ENCODE data around the gene TRIM54. TPM values are rescaled to one million over a fixed set of nuclear protein-coding genes. Genes with fewer than 3 reads are reported as not detected.

Gene TRIM54
- total and polyA plus RNA-seq, 2 of the 4 experiments (the other 2 are of a cell fraction) = 0.15 TPM; not detected in 1

DNA sequence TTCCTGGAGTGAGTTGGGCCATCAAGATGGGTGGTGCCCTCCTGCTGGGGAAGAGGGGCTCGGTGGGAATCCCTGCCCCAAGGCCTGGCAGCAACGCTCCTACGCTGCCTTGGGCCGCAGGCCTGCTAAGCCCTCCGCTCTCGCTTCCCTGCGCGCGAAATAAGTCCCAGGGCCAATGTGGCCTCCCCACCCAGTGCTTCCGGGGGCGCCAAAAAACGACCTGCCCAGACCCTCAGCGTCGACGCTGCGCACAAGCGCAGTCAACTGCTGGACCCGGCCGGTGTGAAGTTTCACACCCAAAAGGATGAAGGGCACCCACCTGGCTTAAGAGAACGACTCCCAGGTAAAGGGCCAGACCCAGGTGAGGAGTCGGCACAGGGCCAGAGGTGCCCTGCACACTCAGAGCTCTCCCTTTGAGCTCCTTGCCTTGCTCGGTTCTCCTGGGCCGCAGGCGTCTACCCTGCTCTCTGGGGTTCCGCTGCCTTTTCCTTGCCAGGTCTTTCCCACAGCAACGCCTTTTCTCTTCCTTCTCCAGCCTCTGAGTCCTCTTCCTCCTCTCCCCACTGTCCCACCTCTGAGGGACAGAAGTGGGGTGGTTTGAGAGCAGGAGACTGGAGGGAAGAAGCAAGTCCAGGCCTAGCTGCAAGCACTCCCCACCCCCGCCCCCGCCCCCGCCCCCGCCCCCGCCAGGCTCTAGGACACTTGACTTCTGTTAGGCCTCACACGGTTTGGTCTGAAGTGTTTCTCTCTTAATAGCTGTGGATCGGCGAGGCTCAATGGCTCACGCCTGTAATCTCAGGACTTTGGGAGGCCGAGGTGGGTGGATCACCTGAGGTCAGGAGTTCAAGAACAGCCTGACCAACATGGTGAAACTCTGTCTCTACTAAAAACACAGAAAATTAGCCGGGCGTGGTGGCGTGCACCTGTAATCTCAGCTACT lies 6.7 kb upstream of the TRIM54 start, which contains the start of gene DNAJC5G:
Gene DNAJC5G, plus strand, starts transcription at position 223 of the 940 bp plus-strand sequence. CDS start 1,296 bp downstream, outside the sequence.
- dilution Hi-C loops (cut with HindIII; ENCODE audit: low sequenced_read_pairs, unreplicated experiment) (no loop called here), intact Hi-C loops (cut with micrococcal nuclease) (no loop called here), in situ Hi-C loops (cut with MboI; ENCODE audit: low sequenced_read_pairs) (no loop called here)
- H3K4me2 ChIP-seq (ENCODE audit: low read depth, low read length) = no peak within 1 kb of the TSS
- no TSS peak for BruUV-seq (replicated peaks)
- H3K18ac ChIP-seq (ENCODE audit: low read depth, low read length) = no peak within 1 kb of the TSS
- H3K4me1 ChIP-seq (ENCODE audit: control insufficient read depth, insufficient read depth, low read length) = peaks cover 11% of the 10 kb centered on the region
- CTCF ChIA-PET = no interaction called here
- no peak within 1 kb of the TSS for H2BK5ac ChIP-seq (ENCODE audit: low read depth, low read length, poor library complexity, severe bottlenecking)
- no peak for ATAC-seq (ENCODE audit: low read depth)
- DNase-seq = no peak
- 88% methylated on average over 16 of the region's 39 CpGs; no CpG with 5 or more reads in 1 of the 2 experiments for WGBS, 2 experiments (ENCODE audit: extremely low coverage in 2 of 2, insufficient read length in 1 of 2)
- no peak within 1 kb of the TSS for H3K9ac ChIP-seq (ENCODE audit: low read depth, low read length)
- no peak within 1 kb of the TSS for H4K8ac ChIP-seq (ENCODE audit: low read depth in 2 of 2, low read length in 2 of 2)
- H3K27me3 ChIP-seq (ENCODE audit: control insufficient read depth, insufficient read depth, low read length) = peaks cover 30% of the 10 kb centered on the region
- H2BK20ac ChIP-seq (ENCODE audit: low read depth, low read length) = no peak within 1 kb of the TSS
- no peak within 1 kb of the TSS for H2AK5ac ChIP-seq (ENCODE audit: low read depth, low read length)
- TF ChIP-seq CHD1 (IDR thresholded peaks at IDR 0.05; ENCODE audit: low read depth, low read length) (no peak), SMC3 (IDR thresholded peaks at IDR 0.05; ENCODE audit: low read depth, low read length) (no peak), NFE2L2 (IDR thresholded peaks at IDR 0.05; ENCODE audit: low read depth, low read length) (no peak), MAZ (IDR thresholded peaks at IDR 0.05; ENCODE audit: borderline replicate concordance, low read depth, low read length) (no peak), MXI1 (IDR thresholded peaks at IDR 0.05; ENCODE audit: borderline replicate concordance, low read depth, low read length) (no peak), BHLHE40 (IDR thresholded peaks at IDR 0.05; ENCODE audit: low read depth, low read length) (no peak), RCOR1 (IDR thresholded peaks at IDR 0.05; ENCODE audit: insufficient replicate concordance, low read length) (no peak), POLR2A (IDR thresholded peaks at IDR 0.05; ENCODE audit: low read depth, low read length) (no peak)
- TF ChIP-seq, protein P1, sequence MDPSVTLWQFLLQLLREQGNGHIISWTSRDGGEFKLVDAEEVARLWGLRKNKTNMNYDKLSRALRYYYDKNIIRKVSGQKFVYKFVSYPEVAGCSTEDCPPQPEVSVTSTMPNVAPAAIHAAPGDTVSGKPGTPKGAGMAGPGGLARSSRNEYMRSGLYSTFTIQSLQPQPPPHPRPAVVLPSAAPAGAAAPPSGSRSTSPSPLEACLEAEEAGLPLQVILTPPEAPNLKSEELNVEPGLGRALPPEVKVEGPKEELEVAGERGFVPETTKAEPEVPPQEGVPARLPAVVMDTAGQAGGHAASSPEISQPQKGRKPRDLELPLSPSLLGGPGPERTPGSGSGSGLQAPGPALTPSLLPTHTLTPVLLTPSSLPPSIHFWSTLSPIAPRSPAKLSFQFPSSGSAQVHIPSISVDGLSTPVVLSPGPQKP (IDR thresholded peaks at IDR 0.05; ENCODE audit: borderline replicate concordance, low read depth, low read length) = no peak
- TF ChIP-seq, protein P2, sequence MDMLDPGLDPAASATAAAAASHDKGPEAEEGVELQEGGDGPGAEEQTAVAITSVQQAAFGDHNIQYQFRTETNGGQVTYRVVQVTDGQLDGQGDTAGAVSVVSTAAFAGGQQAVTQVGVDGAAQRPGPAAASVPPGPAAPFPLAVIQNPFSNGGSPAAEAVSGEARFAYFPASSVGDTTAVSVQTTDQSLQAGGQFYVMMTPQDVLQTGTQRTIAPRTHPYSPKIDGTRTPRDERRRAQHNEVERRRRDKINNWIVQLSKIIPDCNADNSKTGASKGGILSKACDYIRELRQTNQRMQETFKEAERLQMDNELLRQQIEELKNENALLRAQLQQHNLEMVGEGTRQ (IDR thresholded peaks at IDR 0.05; ENCODE audit: low read depth, low read length) = no peak
- no peak within 1 kb of the TSS for H3K4ac ChIP-seq (ENCODE audit: low read depth, low read length)
- H3K9me1 ChIP-seq (ENCODE audit: insufficient read depth, low read length) = peaks cover 3% of the 10 kb centered on the region
- no peaks in the 10 kb centered on the region for H3K36me3 ChIP-seq (ENCODE audit: control insufficient read depth, insufficient read depth, low read length)
- H3K4me3 ChIP-seq (ENCODE audit: insufficient read depth, low read depth, low read length) = no peak within 1 kb of the TSS
- H3K27ac ChIP-seq (ENCODE audit: insufficient read depth, low read length) = no peak within 1 kb of the TSS
- no peak within 1 kb of the TSS for H4K91ac ChIP-seq (ENCODE audit: insufficient read depth, low read depth, low read length)
- no peak within 1 kb of the TSS for H4K5ac ChIP-seq (ENCODE audit: low read depth, low read length)
- H3K14ac ChIP-seq (replicated peaks; ENCODE audit: low read depth, low read length) = no peak within 1 kb of the TSS
- H3K9me3 ChIP-seq (ENCODE audit: control insufficient read depth, insufficient read depth, low read length) = no peaks in the 10 kb centered on the region
- H2AK9ac ChIP-seq (replicated peaks; ENCODE audit: low read depth, low read length, poor library complexity) = no peak within 1 kb of the TSS
- H2BK15ac ChIP-seq (ENCODE audit: low read depth, low read length) = no peak within 1 kb of the TSS
- H2BK120ac ChIP-seq (ENCODE audit: low read depth, low read length) = no peak within 1 kb of the TSS
- H3K23ac ChIP-seq (ENCODE audit: low read depth, low read length) = no peak within 1 kb of the TSS
- H4K20me1 ChIP-seq (ENCODE audit: insufficient read depth, low read length) = no peaks in the 10 kb centered on the region
- POLR2A ChIA-PET (ENCODE audit: unreplicated experiment) = no interaction called here
- no peak within 1 kb of the TSS for H3K56ac ChIP-seq (ENCODE audit: extremely low read depth, insufficient read depth, low read length)
- H3K79me1 ChIP-seq (ENCODE audit: low read depth in 1 of 2, low read length in 2 of 2) = no peaks in the 10 kb centered on the region
- no peak within 1 kb of the TSS for H2AFZ ChIP-seq (replicated peaks; ENCODE audit: low read length, poor library complexity)

Data from IMR-90 (cell line).